HepG2 (cell line): ENCODE data around the gene YTHDF1. TPM values are rescaled to one million over a fixed set of nuclear protein-coding genes. Genes with fewer than 3 reads are reported as not detected.

ENCODE experiments used
- ARID4A ChIP-seq: sonication (generic); formaldehyde crosslinking; IDR thresholded peaks from 2 replicates; pipeline ENCODE4 v1.5.0; 2020; ENCODE audit warnings: mild to moderate bottlenecking, missing genetic modification reagents, borderline replicate concordance
- BCL3 ChIP-seq: sonication (generic); formaldehyde crosslinking; IDR thresholded peaks from 2 replicates; pipeline ENCODE4 v1.5.1; 2020; ENCODE audit warnings: mild to moderate bottlenecking, missing genetic modification reagents, moderate library complexity
- ETV5 ChIP-seq: IDR thresholded peaks from 2 replicates; pipeline ENCODE4 v1.6.1; 2018; ENCODE audit warnings: missing biosample characterization, missing genetic modification reagents, inconsistent platforms, borderline replicate concordance
- GABPB1 ChIP-seq: IDR thresholded peaks from 2 replicates; pipeline ENCODE4 v1.6.1; 2016; ENCODE audit warnings: mild to moderate bottlenecking, missing genetic modification reagents, moderate library complexity, missing compliant biosample characterization
- MIER2 ChIP-seq: IDR thresholded peaks from 2 replicates; pipeline ENCODE4 v1.6.1; 2016; ENCODE audit warnings: missing biosample characterization, missing genetic modification reagents
- PBX2 ChIP-seq: IDR thresholded peaks from 2 replicates; pipeline ENCODE4 v1.6.1; 2016; ENCODE audit warnings: control low read depth
- RARA ChIP-seq: IDR thresholded peaks from 2 replicates; pipeline ENCODE4 v1.6.1; 2016; ENCODE audit warnings: missing genetic modification reagents, missing compliant biosample characterization
- RFX3 ChIP-seq: IDR thresholded peaks from 2 replicates; pipeline ENCODE4 v1.6.1; 2016; ENCODE audit warnings: missing biosample characterization, missing genetic modification reagents
- TRIM24 ChIP-seq: sonication (generic); formaldehyde crosslinking; IDR thresholded peaks from 2 replicates; pipeline ENCODE4 v1.8.0; 2022; ENCODE audit warnings: mild to moderate bottlenecking, missing genetic modification reagents
- ZBTB7B ChIP-seq: sonication (generic); formaldehyde crosslinking; IDR thresholded peaks from 2 replicates; pipeline ENCODE4 v1.4.0; 2020; ENCODE audit warnings: missing genetic modification reagents
- ZIK1 ChIP-seq: sonication (generic); formaldehyde crosslinking; IDR thresholded peaks from 2 replicates; pipeline ENCODE4 v1.5.0; 2020; ENCODE audit warnings: mild to moderate bottlenecking, low read depth, missing genetic modification reagents, borderline replicate concordance
- ZNF101 ChIP-seq: sonication (generic); formaldehyde crosslinking; IDR thresholded peaks from 2 replicates; pipeline ENCODE4 v1.4.0; 2020; ENCODE audit warnings: mild to moderate bottlenecking, low read depth, missing genetic modification reagents, borderline replicate concordance
- ZNF274 ChIP-seq: sonication (generic); formaldehyde crosslinking; IDR thresholded peaks from 2 replicates; pipeline ENCODE4 v1.5.1; 2020; ENCODE audit warnings: mild to moderate bottlenecking, missing genetic modification reagents
- ZNF317 ChIP-seq: sonication (generic); formaldehyde crosslinking; IDR thresholded peaks from 2 replicates; pipeline ENCODE4 v1.5.0; 2020; ENCODE audit warnings: mild to moderate bottlenecking, missing genetic modification reagents
- ZNF382 ChIP-seq: sonication (generic); formaldehyde crosslinking; IDR thresholded peaks from 2 replicates; pipeline ENCODE4 v1.5.0; 2020; ENCODE audit warnings: missing genetic modification reagents, mild to moderate bottlenecking, borderline replicate concordance
- ZNF432 ChIP-seq: sonication (generic); formaldehyde crosslinking; IDR thresholded peaks from 2 replicates; pipeline ENCODE4 v1.5.0; 2020; ENCODE audit warnings: missing genetic modification reagents, mild to moderate bottlenecking, borderline replicate concordance
- ZNF512 ChIP-seq: sonication (generic); formaldehyde crosslinking; IDR thresholded peaks from 2 replicates; pipeline ENCODE4 v1.4.0; 2020; ENCODE audit warnings: mild to moderate bottlenecking, missing genetic modification reagents
- ZNF644 ChIP-seq: IDR thresholded peaks from 2 replicates; pipeline ENCODE4 v1.6.1; 2016; ENCODE audit warnings: low read depth
- ZNF790 ChIP-seq: sonication (generic); formaldehyde crosslinking; IDR thresholded peaks from 2 replicates; pipeline ENCODE4 v1.8.0; 2022; ENCODE audit warnings: missing genetic modification reagents, mild to moderate bottlenecking, borderline replicate concordance
- polyA plus RNA-seq, 8 experiments: library from polyadenylated mRNA; depleted of rRNA in 3 of 8; stranded (reverse) in 7 of 8; unstranded in 1 of 8; fragments of >200 nt; fragmentation: Illumina TruSeq in 4 of 8; extraction: Trizol in 4 of 8; gene quantifications; 2 replicates each; pipeline versions ENCODE4 v1.2.1 to v1.2.3, GENCODE V29; 2011 to 2016; ENCODE audit warnings: low read depth in 4 of 8, missing spikeins in 1 of 8, mixed read lengths in 1 of 8; ENCODE audit not compliant: insufficient read depth in 1 of 8
- total RNA-seq, 5 experiments: library from RNA; depleted of rRNA; stranded (reverse); fragments of >200 nt; fragmentation: Illumina TruSeq; extraction: Trizol; gene quantifications; 2 replicates each; pipeline ENCODE4 v1.2.3, GENCODE V29; 2016; ENCODE audit warnings: low read depth in 1 of 5

Gene YTHDF1
- total and polyA plus RNA-seq, 2 of the 13 experiments (the other 11 are each of a cell fraction or from before 2014, with no cell fraction given): 34.5 to 37.7 TPM

- TF ChIP-seq ZNF274 (no peak), ZNF790 (CRISPR knock-in tag) (no peak), BCL3 (no peak), PBX2 (CRISPR knock-in tag) (no peak), ZIK1 (CRISPR knock-in tag) (no peak), ARID4A (CRISPR knock-in tag) (peak; percentile 58; the same call in 1 of the 2 replicates), ZNF512 (CRISPR knock-in tag) (no peak), ZBTB7B (CRISPR knock-in tag) (0 out of 2 replicates have a peak, but pooled peaks have one; percentile 27), ZNF101 (CRISPR knock-in tag) (no peak), RARA (CRISPR knock-in tag) (peak; percentile 53; the same call in 1 of the 2 replicates), MIER2 (CRISPR knock-in tag) (no peak), ZNF644 (CRISPR knock-in tag) (no peak), ZNF382 (no peak), TRIM24 (CRISPR knock-in tag) (no peak), ETV5 (CRISPR knock-in tag) (peak; percentile 23; the same call in 1 of the 2 replicates), ZNF317 (no peak), RFX3 (CRISPR knock-in tag) (no peak), GABPB1 (CRISPR knock-in tag) (peak; percentile 42; the same call in 1 of the 2 replicates), ZNF432 (CRISPR knock-in tag) (no peak)
These were observed 25.3 kb upstream of the YTHDF1 start (continued) for GRCh38 chr20:63241272-63241671.
